Measurements from ENCODE around the gene ERCC1.
"Not testable (repeated sequence)": the region's sequence is repeated elsewhere in the genome, so short reads cannot be mapped to it uniquely, and the experiment has no call there.

ERCC1 gene

DNA sequence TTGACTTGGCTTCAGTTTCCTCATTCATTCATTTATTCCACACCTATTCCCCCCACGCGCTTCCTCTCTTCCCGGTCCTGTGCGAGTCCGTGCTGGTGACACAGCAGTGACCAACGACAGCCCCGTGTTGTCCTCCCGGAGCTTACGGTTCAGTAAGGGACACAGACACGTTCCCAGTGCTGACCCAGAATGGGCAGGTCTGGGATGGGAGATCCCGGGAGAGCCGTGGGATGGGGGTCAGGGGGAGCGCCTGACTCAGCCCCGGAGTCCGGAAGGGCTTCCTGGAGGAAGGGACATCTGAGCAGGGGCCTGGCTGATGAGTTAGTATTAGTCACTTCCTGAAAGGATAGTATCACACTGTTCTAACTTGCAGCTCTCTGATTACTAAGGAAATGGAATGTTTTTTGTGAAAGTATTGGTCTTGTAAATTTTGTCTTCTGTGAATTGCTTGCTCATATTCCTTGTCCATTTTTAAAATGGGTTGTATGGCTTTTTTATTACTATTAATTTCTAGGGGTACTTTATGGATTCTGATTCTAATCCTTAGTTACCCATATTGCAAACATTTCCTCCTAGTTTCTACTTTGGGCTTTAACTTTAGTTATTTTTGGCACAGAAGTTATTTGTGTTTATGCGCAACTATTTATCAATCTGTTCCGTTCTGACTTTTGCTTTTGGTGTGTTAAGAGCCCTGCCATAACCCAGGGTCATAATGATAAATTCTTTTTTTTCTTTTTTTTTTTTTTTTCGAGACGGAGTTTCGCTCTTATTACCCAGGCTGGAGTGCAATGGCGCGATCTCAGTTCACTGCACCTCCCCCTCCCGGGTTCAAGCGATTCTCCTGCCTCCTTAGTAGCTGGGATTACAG is 708 bp upstream of the ERCC1 start:
- H3K36me3 Mint-ChIP-seq (ENCODE audit: low read depth) = peaks cover 14% of the 10 kb centered on the region
- H3K4me1 Mint-ChIP-seq (ENCODE audit: low read depth) = peaks cover 71% of the 10 kb centered on the region

DNA sequence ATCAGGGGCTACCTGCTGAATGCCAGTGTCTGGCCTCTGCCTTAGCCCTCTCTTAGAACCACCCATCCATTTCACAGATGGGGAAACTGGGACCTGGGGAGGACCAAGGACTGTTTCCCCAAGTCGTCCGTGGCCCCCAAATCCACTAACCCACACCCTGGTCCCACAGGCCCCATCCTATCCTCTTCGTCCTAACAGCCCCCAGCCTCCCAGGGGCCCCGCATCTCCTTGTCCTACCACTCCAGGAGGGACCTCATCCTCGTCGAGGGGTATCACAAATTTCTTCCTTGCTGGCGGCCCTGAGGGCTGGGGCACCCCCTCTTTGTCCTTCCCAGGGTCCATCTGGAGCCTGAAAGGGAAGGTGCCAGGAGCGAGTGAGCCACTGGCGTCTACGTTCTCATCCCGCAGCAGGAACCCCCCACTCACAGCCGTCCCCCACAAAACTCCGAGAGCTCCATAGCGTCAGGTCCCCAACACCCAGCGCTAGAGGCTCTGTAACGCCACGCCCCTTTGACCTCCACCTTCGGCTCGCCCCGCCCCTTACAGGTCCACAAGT is 606 bp downstream of the ERCC1 start:
- H3K4me3 Mint-ChIP-seq = peak overlapping the region; percentile 93
- no peaks in the 10 kb centered on the region for H3K27me3 Mint-ChIP-seq
- peaks cover 23% of the 10 kb centered on the region for H3K36me3 Mint-ChIP-seq (ENCODE audit: low read depth)

More for the DNA sequence above, 708 bp upstream of the ERCC1 start:
- Mint-ChIP-seq H3K27me3 (peaks cover 4% of the 10 kb centered on the region), H3K4me3 (peak overlapping the region; percentile 93), H3K9me3 (no peaks in the 10 kb centered on the region), H3K27ac (peak overlapping the region; percentile 95)

DNA sequence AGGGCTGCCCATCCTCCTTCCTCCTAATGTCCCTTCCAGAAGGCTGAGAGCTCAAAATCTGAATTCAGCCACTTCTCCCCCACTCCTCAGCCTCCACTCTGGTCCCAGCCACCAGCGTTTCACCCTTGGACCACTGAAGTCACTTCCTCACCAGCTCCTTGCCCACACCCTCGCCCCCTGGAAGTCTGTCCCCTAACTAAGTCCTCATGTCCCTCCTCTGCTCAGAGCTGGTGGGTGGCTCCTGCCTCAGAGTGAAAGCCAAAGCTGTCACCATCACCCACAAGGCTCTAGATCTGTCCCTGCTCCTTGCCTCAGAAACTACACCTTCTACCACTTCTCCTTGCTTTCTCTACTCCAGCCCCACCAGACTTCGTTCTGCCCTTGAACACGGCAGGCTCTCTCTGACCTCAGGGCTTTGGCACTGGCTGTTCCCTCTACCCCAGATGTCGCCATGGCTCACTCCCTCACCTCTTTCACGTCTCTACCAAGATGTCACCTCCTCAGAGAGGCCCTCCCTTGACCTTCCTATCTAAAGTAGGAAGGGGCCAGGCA is 1.7 kb downstream of the ERCC1 start:
- Mint-ChIP-seq H3K4me3 (peak overlapping the region; percentile 44), H3K27me3 (no peaks in the 10 kb centered on the region), H3K9me3 (no peaks in the 10 kb centered on the region), H3K36me3 (ENCODE audit: low read depth) (peaks cover 30% of the 10 kb centered on the region), H3K27ac (peak overlapping the region; percentile 64), H3K4me1 (ENCODE audit: low read depth) (peaks cover 63% of the 10 kb centered on the region)

More for the DNA sequence above, 606 bp downstream of the ERCC1 start:
- Mint-ChIP-seq H3K27ac (peak overlapping the region; percentile 95), H3K4me1 (ENCODE audit: low read depth) (peaks cover 74% of the 10 kb centered on the region), H3K9me3 (no peaks in the 10 kb centered on the region)

DNA sequence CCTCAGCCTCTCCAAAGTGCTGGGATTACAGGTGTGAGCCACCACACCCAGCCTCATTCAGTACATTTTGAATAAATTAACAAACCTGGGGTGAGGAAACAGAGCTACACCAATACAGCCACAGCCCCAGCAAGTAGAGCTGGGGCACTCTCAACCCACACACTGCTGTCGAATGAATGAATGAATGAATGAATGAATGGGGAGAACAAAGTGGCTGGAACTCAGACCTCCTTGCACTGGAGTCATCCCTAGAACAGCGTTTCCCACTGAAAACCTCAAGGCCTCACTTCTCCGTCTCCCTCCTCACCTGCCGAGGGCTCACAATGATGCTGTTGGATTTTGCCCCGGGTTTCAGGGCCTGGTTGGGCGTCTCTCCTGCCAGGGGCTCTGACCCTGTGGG is 2.8 kb downstream of the ERCC1 start:
- H3K9me3 Mint-ChIP-seq = no peaks in the 10 kb centered on the region
- peaks cover 60% of the 10 kb centered on the region for H3K4me1 Mint-ChIP-seq (ENCODE audit: low read depth)
- peaks cover 33% of the 10 kb centered on the region for H3K36me3 Mint-ChIP-seq (ENCODE audit: low read depth)
- H3K27ac Mint-ChIP-seq = peak overlapping the region; percentile 32
- no peaks in the 10 kb centered on the region for H3K27me3 Mint-ChIP-seq
- no peak overlapping the region for H3K4me3 Mint-ChIP-seq

DNA sequence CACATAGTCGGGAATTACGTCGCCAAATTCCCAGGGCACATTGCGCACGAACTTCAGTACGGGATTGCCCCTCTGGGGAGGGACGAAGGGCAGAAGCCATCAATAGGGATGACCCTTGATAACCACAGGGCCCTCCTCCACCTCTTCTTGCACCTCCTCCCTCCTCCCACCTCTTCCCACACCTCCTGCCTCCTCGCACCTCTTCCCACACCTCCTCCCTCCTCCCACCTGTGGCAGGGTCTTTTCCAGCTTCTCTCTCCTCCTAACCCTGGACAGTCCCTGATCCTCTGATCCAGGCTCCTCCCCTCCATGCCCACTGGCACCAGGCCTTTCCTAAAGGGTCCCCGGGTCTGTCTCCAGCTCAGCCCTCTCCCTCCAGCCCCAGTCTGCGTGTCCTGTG is 3.4 kb downstream of the ERCC1 start:
- Mint-ChIP-seq H3K4me1 (ENCODE audit: low read depth) (peaks cover 55% of the 10 kb centered on the region), H3K27me3 (no peaks in the 10 kb centered on the region), H3K4me3 (no peak overlapping the region)

DNA sequence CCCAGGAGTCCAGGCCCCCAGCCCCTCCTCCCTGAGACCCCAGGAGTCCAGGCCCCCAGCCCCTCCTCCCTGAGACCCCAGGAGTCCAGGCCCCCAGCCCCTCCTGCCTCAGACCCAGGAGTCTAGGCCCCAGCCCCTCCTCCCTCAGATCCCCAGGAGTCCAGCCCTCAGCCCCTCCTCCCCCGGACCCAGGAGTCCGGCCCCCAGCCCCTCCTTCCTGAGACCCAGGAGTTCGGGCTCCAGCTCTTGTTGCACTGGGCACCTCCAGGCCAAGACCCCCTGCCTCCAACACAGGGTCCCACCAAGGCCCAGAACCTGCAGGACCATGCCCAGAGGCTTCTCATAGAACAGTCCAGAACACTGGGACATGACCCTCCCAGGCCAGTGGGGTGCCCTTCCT is 3.8 kb downstream of the ERCC1 start:
- no peaks in the 10 kb centered on the region for H3K9me3 Mint-ChIP-seq
- H3K4me1 Mint-ChIP-seq (ENCODE audit: low read depth) = peaks cover 55% of the 10 kb centered on the region
- no peak overlapping the region for H3K4me3 Mint-ChIP-seq
- H3K27me3 Mint-ChIP-seq = no peaks in the 10 kb centered on the region
- H3K36me3 Mint-ChIP-seq (ENCODE audit: low read depth) = peaks cover 37% of the 10 kb centered on the region
- no peak overlapping the region for H3K27ac Mint-ChIP-seq

More for the DNA sequence above, 3.4 kb downstream of the ERCC1 start:
- Mint-ChIP-seq H3K9me3 (no peaks in the 10 kb centered on the region), H3K36me3 (ENCODE audit: low read depth) (peaks cover 37% of the 10 kb centered on the region), H3K27ac (peak overlapping the region; percentile 32)

DNA sequence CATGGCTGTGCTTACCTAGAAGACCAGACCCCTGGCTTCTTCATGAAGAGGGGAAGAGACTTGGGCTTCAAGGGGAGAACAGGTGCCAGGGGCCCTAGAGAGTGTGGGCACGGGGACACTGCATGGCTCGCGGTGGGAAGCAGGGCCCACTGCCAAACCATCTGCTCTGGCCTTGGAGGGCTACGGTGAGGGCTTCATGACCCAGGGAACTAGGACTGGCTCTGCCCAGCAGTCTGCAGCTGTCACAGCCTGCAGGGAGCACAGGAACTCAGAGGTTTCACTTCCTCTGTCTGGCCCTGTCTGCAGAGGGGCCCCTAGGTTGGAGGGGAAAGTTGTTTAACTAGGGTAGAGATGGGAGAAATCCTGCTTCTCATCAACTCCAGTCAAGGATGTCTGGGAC is 4.3 kb downstream of the ERCC1 start:
- H3K9me3 Mint-ChIP-seq = no peaks in the 10 kb centered on the region
- peaks cover 41% of the 10 kb centered on the region for H3K36me3 Mint-ChIP-seq (ENCODE audit: low read depth)
- H3K4me1 Mint-ChIP-seq (ENCODE audit: low read depth) = peaks cover 51% of the 10 kb centered on the region
- peak overlapping the region; percentile 72 for H3K27ac Mint-ChIP-seq
- no peak overlapping the region for H3K4me3 Mint-ChIP-seq
- H3K27me3 Mint-ChIP-seq = no peaks in the 10 kb centered on the region

DNA sequence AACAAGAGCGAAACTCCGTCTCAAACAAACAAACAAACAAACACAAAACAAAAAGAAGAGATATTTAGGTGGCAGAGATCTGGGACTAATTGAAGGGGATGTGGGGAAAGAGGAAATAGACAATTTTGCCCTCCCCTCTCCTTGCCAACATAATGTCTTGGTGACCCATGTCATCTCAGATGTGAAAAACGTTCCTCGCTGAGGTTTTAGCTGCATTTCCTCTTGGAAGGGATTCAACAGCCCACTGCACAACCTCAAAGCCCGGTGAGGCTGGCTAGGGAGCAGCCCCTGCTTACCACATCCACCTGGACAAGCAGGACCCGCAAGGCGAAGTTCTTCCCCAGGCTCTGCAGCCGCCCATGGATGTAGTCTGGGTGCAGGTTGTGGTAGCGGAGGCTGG is 4.9 kb downstream of the ERCC1 start:
- no peak overlapping the region for H3K4me3 Mint-ChIP-seq
- H3K9me3 Mint-ChIP-seq = no peaks in the 10 kb centered on the region
- peaks cover 47% of the 10 kb centered on the region for H3K36me3 Mint-ChIP-seq (ENCODE audit: low read depth)
- no peaks in the 10 kb centered on the region for H3K27me3 Mint-ChIP-seq
- H3K4me1 Mint-ChIP-seq (ENCODE audit: low read depth) = peaks cover 45% of the 10 kb centered on the region
- H3K27ac Mint-ChIP-seq = peak overlapping the region; percentile 48

DNA sequence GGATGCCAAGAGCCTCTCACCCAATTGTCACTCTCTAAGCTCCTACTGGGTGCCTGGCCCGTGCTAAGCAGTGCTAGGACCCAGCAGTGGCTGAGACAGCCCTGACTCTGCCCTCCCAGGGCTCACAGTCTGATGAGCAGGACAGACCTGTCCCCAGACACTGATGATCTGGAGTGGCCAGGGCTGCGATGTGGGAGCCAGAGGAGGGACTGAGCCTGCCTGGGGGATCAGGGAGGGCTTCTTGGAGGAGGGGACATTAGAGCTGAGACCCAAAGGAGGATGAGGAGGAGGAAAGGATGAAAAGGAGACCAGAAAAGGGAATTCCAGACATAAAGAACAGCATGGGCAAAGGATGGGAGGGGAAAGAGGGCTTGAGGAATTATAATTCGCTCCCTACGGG is 6.6 kb downstream of the ERCC1 start:
- Mint-ChIP-seq H3K27me3 (no peaks in the 10 kb centered on the region), H3K4me1 (ENCODE audit: low read depth) (peaks cover 30% of the 10 kb centered on the region), H3K4me3 (no peak overlapping the region), H3K36me3 (ENCODE audit: low read depth) (peaks cover 60% of the 10 kb centered on the region), H3K9me3 (no peaks in the 10 kb centered on the region), H3K27ac (no peak overlapping the region)

DNA sequence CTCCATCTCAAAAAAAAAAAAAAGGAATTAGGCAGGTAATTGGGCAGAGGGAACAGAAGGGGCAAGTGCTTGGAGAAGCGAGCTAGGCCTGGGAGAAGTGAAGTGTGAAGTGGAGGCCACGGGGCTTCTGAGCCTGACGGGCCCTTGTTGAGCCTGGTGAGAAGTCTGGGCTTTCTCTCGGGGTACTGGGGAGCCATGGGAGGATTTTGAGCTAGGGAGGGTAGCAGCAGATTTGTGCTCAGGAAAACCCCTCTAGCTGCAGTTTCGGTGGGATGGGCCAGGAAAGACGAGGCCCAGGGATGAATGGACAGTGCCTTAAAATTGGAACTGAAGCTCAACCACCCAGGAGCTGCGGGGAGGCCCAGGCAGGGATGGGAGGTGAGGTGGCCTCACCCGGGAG is 9.2 kb downstream of the ERCC1 start:
- Mint-ChIP-seq H3K36me3 (ENCODE audit: low read depth) (peaks cover 60% of the 10 kb centered on the region), H3K27ac (no peak overlapping the region), H3K4me1 (ENCODE audit: low read depth) (peaks cover 10% of the 10 kb centered on the region), H3K27me3 (no peaks in the 10 kb centered on the region), H3K4me3 (no peak overlapping the region), H3K9me3 (no peaks in the 10 kb centered on the region)

DNA sequence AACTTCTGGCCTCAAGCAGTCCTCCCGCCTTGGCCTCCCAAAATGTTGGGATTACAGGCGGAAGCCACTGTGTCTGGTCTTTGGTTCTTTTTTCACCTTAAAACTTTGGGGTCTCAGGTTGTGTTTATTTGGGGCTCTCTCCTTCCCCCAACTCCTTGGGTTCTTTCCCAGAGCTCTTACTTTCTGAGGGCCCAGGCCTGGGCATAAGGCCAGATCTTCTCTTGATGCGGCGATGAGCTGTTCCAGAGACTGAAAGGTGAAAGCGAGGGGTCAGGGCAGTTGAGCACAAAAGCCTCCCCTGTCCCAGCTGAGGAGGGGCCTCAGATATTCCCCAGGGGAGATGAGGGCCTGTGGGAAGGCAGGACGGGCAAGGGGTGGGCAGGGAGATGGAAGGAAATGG is 10.2 kb downstream of the ERCC1 start:
- Mint-ChIP-seq H3K36me3 (ENCODE audit: low read depth) (peaks cover 65% of the 10 kb centered on the region), H3K27ac (no peak overlapping the region), H3K4me3 (no peak overlapping the region), H3K9me3 (no peaks in the 10 kb centered on the region), H3K27me3 (no peaks in the 10 kb centered on the region), H3K4me1 (ENCODE audit: low read depth) (peaks cover 4% of the 10 kb centered on the region)

DNA sequence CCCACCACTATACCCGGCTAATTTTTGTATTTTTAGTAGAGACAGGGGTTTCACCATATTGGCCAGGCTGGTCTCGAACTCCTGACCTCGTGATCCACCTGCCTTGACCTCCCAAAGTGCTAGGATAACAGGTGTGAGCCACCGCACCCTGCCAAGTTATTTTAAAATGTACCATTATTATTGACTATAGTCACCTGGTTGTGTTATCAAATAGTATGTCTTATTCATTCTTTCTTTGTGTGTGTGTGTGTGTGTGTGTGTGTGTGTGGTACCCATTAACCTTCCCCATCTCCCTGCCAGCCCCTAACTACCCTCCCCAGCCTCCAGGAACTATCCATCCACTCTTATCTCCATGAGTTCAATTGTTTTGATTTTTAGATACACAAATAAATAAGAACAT is 13.4 kb downstream of the ERCC1 start:
- not testable (repeated sequence) for H3K9me3 Mint-ChIP-seq, H3K27ac Mint-ChIP-seq, H3K27me3 Mint-ChIP-seq, H3K4me3 Mint-ChIP-seq
- peaks cover 53% of the 10 kb centered on the region for H3K36me3 Mint-ChIP-seq (ENCODE audit: low read depth)
- peaks cover 21% of the 10 kb centered on the region for H3K4me1 Mint-ChIP-seq (ENCODE audit: low read depth)

DNA sequence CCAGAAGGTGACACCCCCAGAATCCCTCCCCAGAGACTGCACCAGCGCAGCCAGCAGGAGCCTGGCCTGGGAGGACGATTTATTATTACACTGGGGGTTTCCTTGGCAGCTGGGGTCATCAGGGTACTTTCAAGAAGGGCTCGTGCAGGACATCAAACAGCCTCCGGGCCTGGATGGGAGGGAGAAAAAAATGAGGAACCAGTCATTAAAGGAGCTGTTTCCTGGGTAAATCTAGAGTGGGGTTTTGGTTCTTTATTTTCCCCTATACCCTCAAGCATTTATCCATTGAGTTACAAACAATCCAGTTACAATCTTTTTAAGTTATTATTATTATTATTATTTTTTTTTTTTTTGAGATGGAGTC is 14.2 kb downstream of the ERCC1 start:
- Mint-ChIP-seq H3K27me3 (peaks cover 8% of the 10 kb centered on the region), H3K9me3 (no peaks in the 10 kb centered on the region), H3K27ac (no peak overlapping the region), H3K36me3 (ENCODE audit: low read depth) (peaks cover 51% of the 10 kb centered on the region), H3K4me3 (no peak overlapping the region), H3K4me1 (ENCODE audit: low read depth) (peaks cover 29% of the 10 kb centered on the region)

DNA sequence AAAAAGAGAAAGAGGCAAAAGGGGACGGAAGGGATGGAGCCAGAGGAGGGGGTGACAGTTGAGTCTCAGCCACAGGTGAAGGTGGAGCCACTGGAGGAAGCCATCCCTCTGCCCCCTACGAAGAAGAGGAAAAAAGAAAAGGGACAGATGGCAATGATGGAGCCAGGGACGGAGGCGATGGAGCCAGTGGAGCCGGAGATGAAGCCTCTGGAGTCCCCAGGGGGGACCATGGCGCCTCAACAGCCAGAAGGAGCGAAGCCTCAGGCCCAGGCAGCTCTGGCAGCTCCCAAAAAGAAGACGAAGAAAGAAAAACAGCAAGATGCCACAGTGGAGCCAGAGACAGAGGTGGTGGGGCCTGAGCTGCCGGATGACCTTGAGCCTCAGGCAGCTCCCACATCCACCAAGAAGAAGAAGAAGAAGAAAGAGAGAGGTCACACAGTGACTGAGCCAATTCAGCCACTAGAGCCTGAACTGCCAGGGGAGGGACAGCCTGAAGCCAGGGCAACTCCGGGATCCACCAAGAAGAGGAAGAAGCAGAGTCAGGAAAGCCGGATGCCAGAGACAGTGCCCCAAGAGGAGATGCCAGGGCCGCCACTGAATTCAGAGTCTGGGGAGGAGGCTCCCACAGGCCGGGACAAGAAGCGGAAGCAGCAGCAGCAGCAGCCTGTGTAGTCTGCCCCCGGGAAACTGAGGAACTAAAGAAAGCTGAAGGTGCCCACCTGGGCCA is 14.7 kb downstream of the ERCC1 start:
- Mint-ChIP-seq H3K9me3 (no peaks in the 10 kb centered on the region), H3K27ac (no peak overlapping the region), H3K4me3 (no peak overlapping the region), H3K36me3 (ENCODE audit: low read depth) (peaks cover 46% of the 10 kb centered on the region), H3K4me1 (ENCODE audit: low read depth) (peaks cover 35% of the 10 kb centered on the region), H3K27me3 (peaks cover 13% of the 10 kb centered on the region)

DNA sequence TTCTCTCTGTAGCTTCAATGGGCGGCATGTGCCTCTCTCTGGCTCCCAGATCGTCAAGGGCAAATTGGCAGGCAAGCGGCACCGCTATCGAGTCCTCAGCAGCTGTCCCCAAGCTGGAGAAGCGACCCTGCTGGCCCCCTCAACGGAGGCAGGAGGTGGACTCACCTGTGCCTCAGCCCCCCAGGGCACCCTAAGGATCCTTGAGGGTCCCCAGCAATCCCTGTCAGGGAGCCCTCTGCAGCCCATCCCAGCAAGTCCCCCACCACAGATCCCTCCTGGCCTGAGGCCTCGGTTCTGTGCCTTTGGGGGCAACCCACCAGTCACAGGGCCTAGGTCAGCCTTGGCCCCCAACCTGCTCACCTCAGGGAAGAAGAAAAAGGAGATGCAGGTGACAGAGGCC is 15.6 kb downstream of the ERCC1 start:
- H3K36me3 Mint-ChIP-seq (ENCODE audit: low read depth) = peaks cover 38% of the 10 kb centered on the region
- peaks cover 42% of the 10 kb centered on the region for H3K4me1 Mint-ChIP-seq (ENCODE audit: low read depth)
- peak overlapping the region; percentile 72 for H3K4me3 Mint-ChIP-seq
- no peaks in the 10 kb centered on the region for H3K9me3 Mint-ChIP-seq
- no peak overlapping the region for H3K27ac Mint-ChIP-seq
- peaks cover 22% of the 10 kb centered on the region for H3K27me3 Mint-ChIP-seq

Measured in stimulated activated naive CD8-positive, alpha-beta T cell treated with anti-CD3 and anti-CD28 coated beads, Interleukin-15, Interleukin-2, amounts not matched to agents 100 ng/mL and 50 ng/mL, for 24 hours (primary cell).